ENCODE measurements around the gene SDK2. TPM values are rescaled to one million over a fixed set of nuclear protein-coding genes. Genes with fewer than 3 reads are reported as not detected.

SDK2 gene
- polyA plus RNA-seq, 1 donor, result 44.0 TPM

DNA sequence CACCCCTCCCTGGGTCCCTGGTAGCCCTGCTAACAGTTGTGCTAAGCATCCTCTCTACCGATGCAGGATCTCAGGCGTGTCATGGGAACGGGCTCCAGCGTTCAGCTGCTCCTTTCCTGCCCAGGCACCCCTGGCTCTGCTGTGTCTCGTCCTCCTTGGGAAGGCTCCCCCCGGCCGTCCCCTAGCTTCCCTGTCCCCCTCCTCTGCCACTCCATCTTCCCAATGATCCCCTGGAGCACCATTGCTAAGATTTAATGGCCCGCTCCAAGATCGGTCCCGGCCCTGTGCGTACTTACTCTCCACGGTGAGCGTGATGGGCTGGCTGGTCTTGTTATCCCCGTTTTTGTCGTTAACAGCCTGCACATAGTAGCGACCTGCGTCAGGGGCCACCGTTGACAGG is 196.9 kb downstream of the SDK2 start:
- no peak for DNase-seq

DNA sequence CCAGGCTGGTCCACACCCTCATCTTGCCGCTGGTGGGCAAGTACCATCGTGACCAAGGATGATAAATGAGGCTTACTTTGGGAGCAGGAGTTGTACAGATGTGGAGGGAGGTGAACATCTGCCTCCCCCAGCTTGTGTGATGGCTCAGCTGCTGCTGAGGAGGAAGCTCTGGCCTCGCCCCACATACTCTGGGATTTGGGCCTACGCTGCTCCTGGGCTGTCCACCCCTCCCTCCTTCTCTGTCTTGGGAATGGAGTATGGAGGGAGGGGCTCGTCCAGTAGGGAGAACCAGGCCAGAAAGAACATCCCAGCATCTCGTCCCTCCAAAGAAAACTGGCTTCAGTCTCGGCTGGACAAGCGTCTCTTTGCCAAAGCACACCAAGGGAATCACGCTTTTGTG is 197.6 kb downstream of the SDK2 start:
- DNase-seq, result no peak

DNA sequence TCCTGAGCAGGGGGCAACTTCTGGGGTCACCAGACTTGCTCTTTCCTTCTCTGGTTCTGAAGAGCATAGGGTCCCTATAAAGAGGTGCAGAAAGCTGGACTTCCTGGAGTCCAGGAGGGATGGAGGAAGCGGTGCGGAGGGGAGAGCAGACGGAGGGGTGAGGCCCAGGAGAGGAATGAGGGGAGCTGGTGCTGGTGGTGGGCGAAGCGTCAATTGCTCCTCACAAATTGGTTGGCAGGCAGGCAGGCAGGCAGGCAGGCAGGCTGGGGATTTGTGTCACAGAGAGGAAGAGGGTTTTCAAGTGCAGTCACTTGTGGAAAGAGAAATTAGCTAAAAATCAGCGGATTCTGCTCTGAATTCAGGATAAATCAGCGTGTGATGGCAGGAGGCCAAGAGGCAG is 198.8 kb downstream of the SDK2 start:
- DNase-seq, result no peak

GRCh38 chr17:73444021-73444420 is 200.2 kb downstream of the SDK2 start:
- DNase-seq, result no peak

GRCh38 chr17:73439597-73439996 is 204.6 kb downstream of the SDK2 start:
- no peak for DNase-seq

DNA sequence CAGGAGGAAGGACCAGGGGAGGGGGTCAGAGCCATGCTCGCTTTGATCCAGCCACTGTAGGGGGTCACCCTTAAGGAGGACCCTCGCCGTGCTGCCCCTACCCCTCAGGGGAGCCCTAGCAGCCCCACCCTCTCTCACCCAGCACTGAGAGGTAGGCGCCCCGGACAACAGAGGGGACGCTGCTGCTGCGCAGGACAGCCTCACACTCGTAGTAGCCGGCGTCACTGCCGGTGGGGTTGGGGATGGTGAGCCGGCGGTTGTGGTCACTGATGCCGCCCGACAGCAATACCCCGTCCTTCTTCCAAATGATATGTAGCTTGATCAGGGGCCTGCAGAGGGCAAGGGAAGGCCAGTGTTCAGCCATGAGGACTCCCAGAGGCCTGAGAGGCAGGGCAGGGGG is 206.4 kb downstream of the SDK2 start:
- no peak for DNase-seq

- no peak for DNase-seq
Measured at GRCh38 chr17:73436954-73437353, 207.3 kb downstream of the SDK2 start.

DNA sequence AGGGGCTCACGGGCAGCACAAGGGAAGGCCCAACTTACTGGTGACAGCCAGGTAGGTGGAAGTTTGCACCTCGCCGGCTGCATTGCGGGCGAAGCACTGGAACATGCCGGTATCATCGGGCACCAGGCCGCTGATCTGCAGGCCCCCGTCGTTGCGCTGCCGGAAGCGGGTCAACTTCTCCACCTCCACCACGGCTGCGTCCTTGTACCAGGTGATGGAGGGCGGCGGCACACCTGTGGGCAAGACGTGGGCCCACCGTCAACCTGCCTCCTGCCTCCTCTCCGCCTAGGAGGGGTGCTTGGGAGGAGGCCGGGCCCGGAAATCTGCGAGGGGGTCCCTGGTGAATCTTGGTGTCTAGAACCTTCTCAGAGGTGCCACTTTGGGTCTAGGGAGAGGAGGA is 208.8 kb downstream of the SDK2 start:
- DNase-seq, result no peak

GRCh38 chr17:73434154-73434553 is 210.1 kb downstream of the SDK2 start:
- no peak for DNase-seq

DNA sequence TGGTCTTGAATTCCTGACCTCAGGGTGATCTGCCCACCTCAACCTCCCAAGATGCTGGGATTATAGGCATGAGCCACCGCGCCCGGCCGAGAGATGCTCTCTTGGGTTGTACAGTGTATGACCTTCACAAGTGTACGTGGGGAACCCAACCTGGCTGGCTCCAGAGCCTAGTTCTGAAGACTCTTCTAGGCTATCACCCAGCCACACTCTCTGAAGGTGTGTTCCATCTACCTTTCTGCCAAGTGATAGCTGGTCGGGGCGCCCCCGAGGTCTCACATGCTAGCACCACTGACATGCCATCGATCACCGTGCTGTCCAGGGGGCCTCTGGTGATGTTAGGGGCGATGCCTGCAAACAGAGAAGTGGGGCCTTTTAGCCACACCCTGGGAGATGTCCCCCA is 210.7 kb downstream of the SDK2 start:
- no peak for DNase-seq

GRCh38 chr17:73432624-73433190 is 211.5 kb downstream of the SDK2 start:
- DNase-seq, result no peak

DNA sequence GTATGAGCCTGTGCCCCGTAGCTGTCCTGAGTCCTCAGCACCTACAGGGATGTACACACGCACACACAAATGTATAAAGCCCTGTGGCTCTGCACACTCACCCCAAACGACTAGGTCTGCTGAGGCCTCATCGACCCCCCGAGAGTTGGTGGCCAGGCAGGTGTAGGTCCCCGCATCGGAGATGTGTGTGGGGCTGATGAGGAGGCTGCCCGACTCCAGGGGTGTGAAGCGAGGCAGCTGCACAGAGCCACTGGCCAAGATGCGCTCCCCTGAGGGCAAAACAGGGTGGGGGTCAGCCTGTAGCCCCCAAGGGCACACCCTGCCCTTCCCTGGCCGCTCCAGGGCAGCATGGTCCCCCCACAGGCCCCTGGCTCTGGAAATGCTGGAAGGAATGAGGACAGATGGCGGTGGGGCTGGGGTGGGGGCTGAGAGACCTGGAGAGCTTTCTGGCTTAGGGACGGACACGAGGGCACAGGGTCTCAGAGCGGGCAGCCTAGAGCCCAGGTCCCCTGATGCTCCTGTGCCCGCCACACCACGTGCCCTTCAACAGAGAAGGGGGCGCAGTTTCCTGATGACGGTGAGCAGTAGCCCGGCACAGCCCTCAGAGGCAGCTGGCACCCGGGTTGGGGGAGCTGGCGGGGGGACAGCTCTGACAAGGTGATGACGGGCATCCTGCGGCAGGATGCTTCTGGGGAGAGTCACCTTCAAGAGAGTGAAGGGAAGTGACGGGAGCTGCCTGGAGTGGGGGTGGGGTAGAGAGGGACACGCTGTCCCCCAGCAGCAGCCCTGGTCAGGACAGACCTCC is 212.6 kb downstream of the SDK2 start:
- DNase-seq, result no peak

DNA sequence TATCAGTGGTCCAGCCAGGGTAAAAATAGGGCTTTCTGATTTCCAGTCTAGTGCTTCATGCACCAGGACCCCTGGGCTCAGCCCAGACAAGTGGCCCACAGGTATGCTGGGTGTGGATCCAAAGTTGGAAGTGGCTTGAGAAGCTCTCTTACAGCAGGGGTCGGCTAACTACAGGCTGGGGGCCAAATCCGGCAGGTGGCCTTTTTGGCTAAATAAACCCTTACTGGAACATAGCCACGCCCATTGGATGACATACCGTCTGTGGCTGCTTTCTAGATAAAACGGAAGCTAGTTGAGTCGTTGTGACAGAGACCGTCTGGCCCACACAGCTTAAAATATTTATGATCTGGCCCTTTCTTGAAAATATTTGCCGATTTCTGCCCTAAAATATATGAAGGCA is 213.4 kb downstream of the SDK2 start:
- no peak for DNase-seq

GRCh38 chr17:73430165-73430680 is 214.0 kb downstream of the SDK2 start:
- DNase-seq, result peak; percentile 22

DNA sequence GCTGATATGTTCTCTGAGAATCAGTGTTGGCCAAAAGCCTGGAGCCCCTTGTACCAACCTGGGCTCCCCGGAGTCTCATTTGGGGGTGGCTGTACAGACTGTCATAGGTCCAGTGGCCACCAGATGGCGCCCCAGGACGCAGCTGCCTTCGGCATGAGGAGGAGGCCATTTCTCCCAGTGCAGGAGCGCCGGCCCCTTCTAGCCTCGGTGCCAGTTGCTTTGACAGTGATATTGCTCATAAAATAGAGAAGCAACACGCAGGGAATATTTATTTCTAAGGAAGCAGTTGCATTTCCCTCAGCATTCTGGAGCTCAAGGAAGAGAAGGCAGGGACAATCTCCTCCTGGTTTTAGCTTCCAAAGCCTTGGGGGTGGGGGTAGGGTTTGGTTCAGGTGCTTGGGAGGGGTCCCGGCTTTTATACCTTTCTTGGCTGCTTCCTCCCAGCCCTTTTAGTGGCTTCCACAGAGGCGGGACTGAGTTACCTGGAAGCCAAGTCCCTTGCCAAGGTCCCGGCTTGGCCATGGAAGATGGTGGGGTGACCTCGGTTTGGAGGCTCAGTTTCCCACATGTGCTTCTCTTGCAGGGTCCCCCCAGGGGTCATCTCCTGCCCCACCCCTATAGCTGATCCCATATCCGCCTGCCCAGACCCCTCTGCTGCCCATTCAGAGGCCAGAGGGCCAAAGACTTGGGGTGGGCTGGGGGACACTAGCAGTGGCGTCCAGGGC is 214.6 kb downstream of the SDK2 start:
- peak; percentile 80 for DNase-seq

DNA sequence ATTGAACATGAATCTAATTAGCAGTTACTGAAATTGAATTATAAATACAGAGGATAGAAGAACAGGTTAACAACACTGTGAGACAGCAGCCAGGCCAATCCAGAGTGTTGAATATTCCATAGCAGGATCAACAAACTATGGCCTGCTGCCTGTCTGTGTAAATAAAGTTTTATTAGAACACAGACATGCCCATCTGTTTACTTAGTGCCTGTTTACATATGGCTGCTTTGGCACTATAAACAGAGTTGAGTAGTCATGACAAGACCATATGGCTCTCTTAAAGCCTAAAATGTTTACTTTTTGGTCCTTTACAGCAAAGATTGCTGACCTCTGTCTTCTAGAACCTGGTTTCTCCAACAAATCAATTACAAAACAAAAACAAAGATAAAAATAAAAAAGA is 217.0 kb downstream of the SDK2 start:
- DNase-seq, result no peak

- DNase-seq, result no peak
Measured at GRCh38 chr17:73424571-73424970, 219.7 kb downstream of the SDK2 start.

DNA sequence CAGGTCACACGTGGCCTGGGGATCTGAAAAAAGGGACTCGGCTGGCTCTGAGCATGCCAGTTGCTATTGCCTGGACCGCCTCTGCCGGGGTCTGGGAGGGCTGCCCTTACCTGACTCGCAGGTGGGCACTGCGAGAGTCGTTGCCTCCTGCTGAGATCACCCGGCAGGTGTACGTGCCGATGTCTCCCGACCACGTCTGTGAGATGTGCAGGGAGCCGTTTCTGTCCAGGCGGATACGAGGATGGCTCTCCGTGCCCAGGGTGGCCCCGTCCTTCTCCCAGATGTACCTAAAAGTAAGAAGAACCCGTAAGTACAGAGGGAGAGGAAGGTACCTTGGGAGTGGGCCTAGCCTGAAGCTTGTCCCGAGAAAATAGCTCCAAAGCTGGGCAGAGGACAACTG is 220.4 kb downstream of the SDK2 start:
- no peak for DNase-seq

GRCh38 chr17:73423159-73423715 is 221.0 kb downstream of the SDK2 start:
- DNase-seq, result no peak

- DNase-seq, result no peak
Measured at GRCh38 chr17:73422121-73422520, 222.1 kb downstream of the SDK2 start.

- DNase-seq, result no peak
Measured at GRCh38 chr17:73420897-73421296, 223.3 kb downstream of the SDK2 start.

DNA sequence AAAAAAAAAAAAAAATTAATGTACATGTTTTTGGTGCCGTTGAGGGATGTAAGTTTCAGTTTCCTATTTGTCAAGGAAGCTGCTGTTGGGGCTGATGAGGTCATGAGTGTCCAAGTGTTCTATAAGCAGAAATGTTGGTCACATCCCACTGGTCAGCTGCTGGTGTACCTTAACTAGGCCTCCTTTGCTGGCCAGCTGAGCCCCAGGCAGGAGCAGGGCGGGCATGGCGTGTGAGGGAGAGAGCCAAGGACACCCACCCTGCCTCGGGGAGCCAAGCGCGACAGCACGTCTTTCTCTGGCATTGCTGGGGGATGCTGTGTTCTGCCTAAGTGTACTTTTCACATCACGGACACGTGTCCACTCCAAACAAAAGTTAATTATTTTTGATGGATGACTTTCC is 224.4 kb downstream of the SDK2 start:
- no peak for DNase-seq

GRCh38 chr17:73419051-73419450 is 225.2 kb downstream of the SDK2 start:
- no peak for DNase-seq
